ENCODE measurements around the gene ADH1A.

Gene ADH1A

DNA sequence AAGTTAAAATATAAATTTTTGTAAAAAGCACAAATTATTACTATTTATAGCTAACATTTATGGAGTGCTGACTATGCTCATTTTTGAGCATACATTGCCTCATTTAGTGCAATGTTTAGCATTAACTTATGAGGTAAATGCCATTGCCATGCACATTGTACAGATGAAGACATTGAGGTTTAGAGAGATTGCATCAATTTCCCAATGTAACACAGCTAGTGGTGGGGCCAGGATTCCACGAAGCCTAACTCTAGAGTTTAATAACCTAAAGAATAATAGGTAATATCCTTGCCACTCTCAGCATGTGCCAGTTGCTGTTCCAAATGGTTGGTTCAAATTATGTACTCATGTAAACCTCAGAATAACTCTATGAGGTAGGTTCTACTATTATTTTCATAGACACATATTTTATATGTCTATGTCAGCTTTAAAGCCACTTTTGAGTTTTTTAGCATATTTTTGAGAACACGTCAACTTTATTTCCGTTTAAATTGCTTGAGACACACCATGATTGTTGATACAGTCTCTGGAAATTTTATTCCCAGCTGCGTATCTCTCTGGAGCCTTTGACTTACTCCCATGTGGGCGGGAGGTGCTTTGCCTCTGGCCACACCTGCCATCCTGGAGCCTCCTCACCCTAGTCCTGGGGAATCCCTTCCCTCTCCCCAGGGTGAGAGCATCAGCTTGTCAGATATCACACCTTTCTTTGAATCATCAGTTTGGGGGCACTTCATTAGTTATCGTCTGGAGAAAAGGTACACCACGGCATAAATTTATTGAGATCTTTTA lies 10.8 kb upstream of the ADH1A start:
- peak; percentile 15 for DNase-seq

DNA sequence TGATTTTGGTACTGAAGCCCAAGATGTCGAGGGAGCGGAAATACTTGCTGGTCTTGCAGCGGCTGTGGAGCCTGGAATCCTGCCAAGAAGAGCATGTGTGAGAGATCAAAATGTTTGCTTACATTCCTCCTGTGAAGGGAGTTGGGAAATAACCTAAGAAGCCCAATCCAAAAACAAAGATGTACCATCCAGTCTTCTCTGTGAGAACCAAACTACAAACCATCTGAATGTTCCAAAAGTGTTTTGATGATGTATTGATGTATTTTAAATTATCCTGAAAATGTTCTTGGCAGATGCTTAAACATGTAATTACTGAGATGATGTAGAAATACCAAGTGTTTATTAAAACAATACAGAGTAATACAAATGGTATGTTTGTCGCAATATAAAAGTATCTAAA lies 10.1 kb upstream of the ADH1A start:
- Histone ChIP-seq H3K27me3 (replicated peaks) (no peaks in the 10 kb centered on the region), H3K27ac (no peak overlapping the region), H3K36me3 (replicated peaks) (no peaks in the 10 kb centered on the region), H3K4me3 (ENCODE audit: low read depth, low read length) (no peak overlapping the region)
- DNase-seq, result peak; percentile 93
- TF ChIP-seq, protein P1, sequence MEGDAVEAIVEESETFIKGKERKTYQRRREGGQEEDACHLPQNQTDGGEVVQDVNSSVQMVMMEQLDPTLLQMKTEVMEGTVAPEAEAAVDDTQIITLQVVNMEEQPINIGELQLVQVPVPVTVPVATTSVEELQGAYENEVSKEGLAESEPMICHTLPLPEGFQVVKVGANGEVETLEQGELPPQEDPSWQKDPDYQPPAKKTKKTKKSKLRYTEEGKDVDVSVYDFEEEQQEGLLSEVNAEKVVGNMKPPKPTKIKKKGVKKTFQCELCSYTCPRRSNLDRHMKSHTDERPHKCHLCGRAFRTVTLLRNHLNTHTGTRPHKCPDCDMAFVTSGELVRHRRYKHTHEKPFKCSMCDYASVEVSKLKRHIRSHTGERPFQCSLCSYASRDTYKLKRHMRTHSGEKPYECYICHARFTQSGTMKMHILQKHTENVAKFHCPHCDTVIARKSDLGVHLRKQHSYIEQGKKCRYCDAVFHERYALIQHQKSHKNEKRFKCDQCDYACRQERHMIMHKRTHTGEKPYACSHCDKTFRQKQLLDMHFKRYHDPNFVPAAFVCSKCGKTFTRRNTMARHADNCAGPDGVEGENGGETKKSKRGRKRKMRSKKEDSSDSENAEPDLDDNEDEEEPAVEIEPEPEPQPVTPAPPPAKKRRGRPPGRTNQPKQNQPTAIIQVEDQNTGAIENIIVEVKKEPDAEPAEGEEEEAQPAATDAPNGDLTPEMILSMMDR (IDR thresholded peaks at IDR 0.05; ENCODE audit: low read depth, low read length, missing control alignments), result no peak
- in situ Hi-C loops (cut with HindIII; ENCODE audit: low pct_ligation_motif_present, low sequenced_read_pairs), result no loop called here

More for the DNA sequence above, 10.8 kb upstream of the ADH1A start:
- Histone ChIP-seq H3K27ac (no peak overlapping the region), H3K27me3 (replicated peaks) (no peaks in the 10 kb centered on the region), H3K4me3 (ENCODE audit: low read depth, low read length) (no peak overlapping the region), H3K36me3 (replicated peaks) (no peaks in the 10 kb centered on the region)
- TF ChIP-seq, protein P1 (IDR thresholded peaks at IDR 0.05; ENCODE audit: low read depth, low read length, missing control alignments), result no peak
- in situ Hi-C loops (cut with HindIII; ENCODE audit: low pct_ligation_motif_present, low sequenced_read_pairs), result no loop called here

GRCh38 chr4:99293357-99293756 lies 2.6 kb upstream of the ADH1A start:
- TF ChIP-seq, protein P1 (IDR thresholded peaks at IDR 0.05; ENCODE audit: low read depth, low read length, missing control alignments), result no peak
- H3K27me3 ChIP-seq (replicated peaks), result no peaks in the 10 kb centered on the region
- in situ Hi-C loops (cut with HindIII; ENCODE audit: low pct_ligation_motif_present, low sequenced_read_pairs), result no loop called here
- no peak overlapping the region for H3K27ac ChIP-seq
- DNase-seq, result no peak
- no peak overlapping the region for H3K4me3 ChIP-seq (ENCODE audit: low read depth, low read length)
- H3K36me3 ChIP-seq (replicated peaks), result no peaks in the 10 kb centered on the region

DNA sequence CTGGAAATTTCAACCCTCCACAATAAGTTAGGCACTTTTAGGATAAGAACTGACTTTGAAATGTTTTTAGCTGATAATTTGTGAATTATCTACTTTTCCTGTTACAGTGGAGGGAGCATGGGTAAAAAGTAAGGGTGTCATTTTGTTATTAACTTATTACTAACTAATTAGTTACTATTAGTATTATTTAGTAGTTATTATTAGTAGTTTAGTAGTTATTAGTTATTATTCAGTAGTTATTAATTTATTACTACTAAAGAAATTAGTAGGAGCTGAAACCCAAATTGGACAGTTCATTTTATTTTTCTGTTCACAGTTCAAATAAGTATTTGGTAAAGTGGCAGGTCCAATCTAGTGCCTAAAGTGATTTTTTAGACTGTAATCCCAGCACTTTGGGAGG lies 5.4 kb downstream of the ADH1A start:
- no peak for DNase-seq
- TF ChIP-seq, protein P1 (IDR thresholded peaks at IDR 0.05; ENCODE audit: low read depth, low read length, missing control alignments), result no peak
- Histone ChIP-seq H3K36me3 (replicated peaks) (no peaks in the 10 kb centered on the region), H3K27me3 (replicated peaks) (no peaks in the 10 kb centered on the region), H3K4me3 (ENCODE audit: low read depth, low read length) (no peak overlapping the region), H3K27ac (no peak overlapping the region)
- in situ Hi-C loops (cut with HindIII; ENCODE audit: low pct_ligation_motif_present, low sequenced_read_pairs), result no loop called here

- no peak overlapping the region for H3K27ac ChIP-seq
- TF ChIP-seq, protein P1 (IDR thresholded peaks at IDR 0.05; ENCODE audit: low read depth, low read length, missing control alignments), result no peak
These were observed 8.1 kb downstream of the ADH1A start for GRCh38 chr4:99282731-99283130.

DNA sequence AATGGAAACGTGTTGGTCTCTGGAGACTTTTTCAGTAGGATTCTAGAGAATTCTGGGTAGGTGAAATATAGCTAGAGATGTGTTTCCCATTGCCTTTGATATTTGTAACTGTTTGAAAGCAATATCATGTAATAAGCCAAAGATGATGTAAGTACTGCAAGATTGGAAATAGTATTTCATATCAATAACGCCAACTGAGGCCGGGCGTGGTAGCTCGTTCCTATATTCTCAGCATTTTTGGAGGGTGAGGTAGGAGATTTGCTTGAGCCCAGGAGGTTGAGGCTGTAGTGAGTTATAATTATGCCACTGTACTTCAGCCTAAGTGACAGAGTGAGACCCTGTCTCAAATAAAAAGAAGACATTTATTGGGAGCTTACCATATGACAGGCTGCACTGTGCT lies 9.5 kb downstream of the ADH1A start:
- TF ChIP-seq, protein P1 (IDR thresholded peaks at IDR 0.05; ENCODE audit: low read depth, low read length, missing control alignments), result no peak
- no peak for DNase-seq
- Histone ChIP-seq H3K27ac (no peak overlapping the region), H3K27me3 (replicated peaks) (no peaks in the 10 kb centered on the region), H3K36me3 (replicated peaks) (no peaks in the 10 kb centered on the region), H3K4me3 (ENCODE audit: low read depth, low read length) (no peak overlapping the region)
- in situ Hi-C loops (cut with HindIII; ENCODE audit: low pct_ligation_motif_present, low sequenced_read_pairs), result no loop called here

More at GRCh38 chr4:99282731-99283130, 8.1 kb downstream of the ADH1A start:
- in situ Hi-C loops (cut with HindIII; ENCODE audit: low pct_ligation_motif_present, low sequenced_read_pairs), result no loop called here
- Histone ChIP-seq H3K36me3 (replicated peaks) (no peaks in the 10 kb centered on the region), H3K27me3 (replicated peaks) (no peaks in the 10 kb centered on the region), H3K4me3 (ENCODE audit: low read depth, low read length) (no peak overlapping the region)
- DNase-seq, result no peak

All from brain microvascular endothelial cell (primary cell).